Fibroblast of lung (primary cell): ENCODE data around the gene CST5. TPM values are rescaled to one million over a fixed set of nuclear protein-coding genes. Genes with fewer than 3 reads are reported as not detected.

Experiments used
- DNase-seq, 2 donors: peaks; one replicate each; pipeline versions ENCODE4 v3.0.0 to v3.0.0-alpha.2; 2010; ENCODE audit warnings: low read depth in 2 of 2
- H2AFZ ChIP-seq: 2 replicates; pipeline ENCODE4 v1.5.1; 2012; ENCODE audit warnings: low read length, control low read depth, inconsistent platforms
- H3K27ac ChIP-seq: 2 replicates; pipeline ENCODE4 v1.5.1; 2011; ENCODE audit warnings: low read length, control low read depth; ENCODE audit not compliant: insufficient read depth
- H3K27me3 ChIP-seq: 2 replicates; pipeline ENCODE4 v1.5.1; 2011; ENCODE audit warnings: mild to moderate bottlenecking, low read length; ENCODE audit not compliant: control insufficient read depth, insufficient read depth
- H3K36me3 ChIP-seq: 2 replicates; pipeline ENCODE4 v1.5.1; 2011; ENCODE audit warnings: low read length; ENCODE audit not compliant: control insufficient read depth, insufficient read depth
- H3K4me1 ChIP-seq: 2 replicates; pipeline ENCODE4 v1.5.1; 2011; ENCODE audit warnings: low read length; ENCODE audit not compliant: control insufficient read depth, insufficient read depth; ENCODE audit errors: extremely low read depth
- H3K4me2 ChIP-seq: 2 replicates; pipeline ENCODE4 v1.5.1; 2011; ENCODE audit warnings: low read length, control low read depth; ENCODE audit not compliant: insufficient read depth; ENCODE audit errors: extremely low read depth
- H3K4me3 ChIP-seq, 4 experiments: fragments of 200-600 bp in 1 of 4; sonication (generic) in 1 of 4; replicated peaks in 1 of 4; 2 replicates each; pipeline ENCODE4 v1.5.1; 2011 to 2016; ENCODE audit warnings: low read length in 4 of 4, low read depth in 3 of 4, mild to moderate bottlenecking in 3 of 4, control low read depth in 2 of 4, inconsistent platforms in 1 of 4, mixed read lengths in 1 of 4; ENCODE audit not compliant: insufficient read depth in 1 of 4; ENCODE audit errors: control extremely low read depth in 1 of 4
- H3K79me2 ChIP-seq: 2 replicates; pipeline ENCODE4 v1.5.1; 2012; ENCODE audit warnings: mild to moderate bottlenecking, low read length, inconsistent platforms; ENCODE audit not compliant: control insufficient read depth, insufficient read depth
- H3K9ac ChIP-seq: 2 replicates; pipeline ENCODE4 v1.5.1; 2011; ENCODE audit warnings: mild to moderate bottlenecking, low read length, control low read depth; ENCODE audit not compliant: insufficient read depth
- H3K9me3 ChIP-seq: 2 replicates; pipeline ENCODE4 v1.5.1; 2012; ENCODE audit warnings: low read depth, low read length; ENCODE audit not compliant: control insufficient read depth, insufficient read depth
- H4K20me1 ChIP-seq: 2 replicates; pipeline ENCODE4 v1.5.1; 2011; ENCODE audit warnings: low read length; ENCODE audit not compliant: control insufficient read depth, insufficient read depth; ENCODE audit errors: extremely low read depth
- CTCF ChIP-seq, 2 donors: IDR thresholded peaks in 1 of 2; conservative IDR thresholded peaks in 1 of 2; 1 replicate in 1 of 2; 2 replicates in 1 of 2; pipeline ENCODE4 v1.5.1; 2011 to 2012; ENCODE audit warnings: low read length in 2 of 2, control low read depth in 1 of 2, inconsistent platforms in 1 of 2, low read depth in 1 of 2, mild to moderate bottlenecking in 1 of 2
- EZH2 ChIP-seq: IDR thresholded peaks from 2 replicates; pipeline ENCODE4 v1.5.1; 2012; ENCODE audit warnings: low read length, control low read depth, mild to moderate bottlenecking; ENCODE audit errors: missing control alignments
- polyA plus RNA-seq, 2 donors: library from polyadenylated mRNA; depleted of rRNA in 1 of 2; stranded (reverse) in 1 of 2; unstranded in 1 of 2; fragments of >200 nt; gene quantifications; 2 replicates each; pipeline ENCODE4 v1.2.1, GENCODE V29; 2011 to 2012; ENCODE audit warnings: missing spikeins in 1 of 2
- total RNA-seq: library from RNA; depleted of rRNA; stranded (reverse); fragments of >200 nt; gene quantifications from 2 replicates; pipeline ENCODE4 v1.2.1, GENCODE V29; 2014

Gene CST5
- total and polyA plus RNA-seq, 2 donors (not counting 1 experiment from before 2014, with no cell fraction given) = not detected

- Histone ChIP-seq H3K27me3 (no peaks in the 10 kb centered on the region), H4K20me1 (no peaks in the 10 kb centered on the region), H3K9ac (no peak overlapping the region), H3K36me3 (no peaks in the 10 kb centered on the region), H3K79me2 (no peaks in the 10 kb centered on the region), H3K4me3 (no peak overlapping the region), H3K4me2 (no peak overlapping the region), H3K9me3 (no peaks in the 10 kb centered on the region), H2AFZ (no peak overlapping the region), H3K4me1 (no peaks in the 10 kb centered on the region), H3K27ac (no peak overlapping the region)
- TF ChIP-seq EZH2 = no peak
- TF ChIP-seq CTCF (conservative IDR thresholded peaks at IDR 0.05 in 1 of 2, IDR thresholded peaks at IDR 0.05 in 1 of 2; ENCODE audit: low read depth in 1 of 2, low read length in 2 of 2) = no peak
- no peak for DNase-seq
These were observed 45.2 kb upstream of the CST5 start for GRCh38 chr20:23924751-23925150.

- no peaks in the 10 kb centered on the region for H3K4me1 ChIP-seq
- no peaks in the 10 kb centered on the region for H3K36me3 ChIP-seq
- TF ChIP-seq CTCF (conservative IDR thresholded peaks at IDR 0.05 in 1 of 2, IDR thresholded peaks at IDR 0.05 in 1 of 2; ENCODE audit: low read depth in 1 of 2, low read length in 2 of 2) (no peak), EZH2 (no peak)
- no peaks in the 10 kb centered on the region for H3K27me3 ChIP-seq
- no peaks in the 10 kb centered on the region for H4K20me1 ChIP-seq
- H3K9ac ChIP-seq = no peak overlapping the region
- H3K4me2 ChIP-seq = no peak overlapping the region
- H3K27ac ChIP-seq = no peak overlapping the region
- H2AFZ ChIP-seq = no peak overlapping the region
- H3K9me3 ChIP-seq = no peaks in the 10 kb centered on the region
- no peak overlapping the region for H3K4me3 ChIP-seq
- no peak for DNase-seq
- H3K79me2 ChIP-seq = no peaks in the 10 kb centered on the region
These were observed 44.4 kb upstream of the CST5 start for GRCh38 chr20:23923891-23924435.

GRCh38 chr20:23923311-23923710, 43.8 kb upstream of the CST5 start:
- Histone ChIP-seq H3K4me1 (no peaks in the 10 kb centered on the region), H3K27ac (no peak overlapping the region), H4K20me1 (no peaks in the 10 kb centered on the region), H3K79me2 (no peaks in the 10 kb centered on the region), H2AFZ (no peak overlapping the region), H3K27me3 (no peaks in the 10 kb centered on the region), H3K9me3 (no peaks in the 10 kb centered on the region), H3K36me3 (no peaks in the 10 kb centered on the region), H3K9ac (no peak overlapping the region), H3K4me3 (no peak overlapping the region), H3K4me2 (no peak overlapping the region)
- TF ChIP-seq CTCF (conservative IDR thresholded peaks at IDR 0.05 in 1 of 2, IDR thresholded peaks at IDR 0.05 in 1 of 2; ENCODE audit: low read depth in 1 of 2, low read length in 2 of 2) = no peak
- no peak for DNase-seq
